HL-60 (cell line): ENCODE data around the gene EIF2B2.

Experiments used
- GABPA ChIP-seq: IDR thresholded peaks from 2 replicates; pipeline ENCODE4 v1.6.1; 2012; ENCODE audit warnings: low read depth
- POLR2AphosphoS5 ChIP-seq: IDR thresholded peaks from 2 replicates; pipeline ENCODE4 v1.6.1; 2012; ENCODE audit warnings: low read depth
- TF ChIP-seq, protein P1 (sequence below): IDR thresholded peaks from one replicate; pipeline ENCODE4 v1.5.1; 2011; ENCODE audit warnings: low read length, control low read depth, inconsistent platforms; ENCODE audit not compliant: insufficient read depth
- TF ChIP-seq, protein P2 (sequence below): IDR thresholded peaks from 2 replicates; pipeline ENCODE4 v1.6.1; 2012; ENCODE audit warnings: low read depth; ENCODE audit not compliant: insufficient replicate concordance

DNA sequence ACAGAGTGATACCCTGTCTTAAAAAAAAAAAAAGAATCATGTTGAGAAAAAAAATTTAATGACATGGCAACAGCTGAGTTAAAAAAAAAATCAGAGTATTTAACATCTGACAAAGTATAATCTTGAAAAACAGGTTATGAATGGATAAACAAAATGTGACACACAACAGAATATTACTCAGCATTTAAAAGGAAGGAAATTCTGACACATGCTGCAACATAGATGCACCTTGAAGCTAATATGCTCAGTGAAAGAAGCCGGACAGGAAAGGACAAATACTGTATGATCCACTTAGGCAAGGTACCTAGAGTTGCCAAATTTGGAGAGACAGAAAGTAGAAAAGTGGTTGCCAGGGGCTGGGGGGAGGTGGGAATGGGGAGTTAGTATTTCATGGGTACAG is 19.4 kb upstream of the EIF2B2 start:
- TF ChIP-seq, protein P1, sequence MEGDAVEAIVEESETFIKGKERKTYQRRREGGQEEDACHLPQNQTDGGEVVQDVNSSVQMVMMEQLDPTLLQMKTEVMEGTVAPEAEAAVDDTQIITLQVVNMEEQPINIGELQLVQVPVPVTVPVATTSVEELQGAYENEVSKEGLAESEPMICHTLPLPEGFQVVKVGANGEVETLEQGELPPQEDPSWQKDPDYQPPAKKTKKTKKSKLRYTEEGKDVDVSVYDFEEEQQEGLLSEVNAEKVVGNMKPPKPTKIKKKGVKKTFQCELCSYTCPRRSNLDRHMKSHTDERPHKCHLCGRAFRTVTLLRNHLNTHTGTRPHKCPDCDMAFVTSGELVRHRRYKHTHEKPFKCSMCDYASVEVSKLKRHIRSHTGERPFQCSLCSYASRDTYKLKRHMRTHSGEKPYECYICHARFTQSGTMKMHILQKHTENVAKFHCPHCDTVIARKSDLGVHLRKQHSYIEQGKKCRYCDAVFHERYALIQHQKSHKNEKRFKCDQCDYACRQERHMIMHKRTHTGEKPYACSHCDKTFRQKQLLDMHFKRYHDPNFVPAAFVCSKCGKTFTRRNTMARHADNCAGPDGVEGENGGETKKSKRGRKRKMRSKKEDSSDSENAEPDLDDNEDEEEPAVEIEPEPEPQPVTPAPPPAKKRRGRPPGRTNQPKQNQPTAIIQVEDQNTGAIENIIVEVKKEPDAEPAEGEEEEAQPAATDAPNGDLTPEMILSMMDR, result no peak
- TF ChIP-seq, protein P2, sequence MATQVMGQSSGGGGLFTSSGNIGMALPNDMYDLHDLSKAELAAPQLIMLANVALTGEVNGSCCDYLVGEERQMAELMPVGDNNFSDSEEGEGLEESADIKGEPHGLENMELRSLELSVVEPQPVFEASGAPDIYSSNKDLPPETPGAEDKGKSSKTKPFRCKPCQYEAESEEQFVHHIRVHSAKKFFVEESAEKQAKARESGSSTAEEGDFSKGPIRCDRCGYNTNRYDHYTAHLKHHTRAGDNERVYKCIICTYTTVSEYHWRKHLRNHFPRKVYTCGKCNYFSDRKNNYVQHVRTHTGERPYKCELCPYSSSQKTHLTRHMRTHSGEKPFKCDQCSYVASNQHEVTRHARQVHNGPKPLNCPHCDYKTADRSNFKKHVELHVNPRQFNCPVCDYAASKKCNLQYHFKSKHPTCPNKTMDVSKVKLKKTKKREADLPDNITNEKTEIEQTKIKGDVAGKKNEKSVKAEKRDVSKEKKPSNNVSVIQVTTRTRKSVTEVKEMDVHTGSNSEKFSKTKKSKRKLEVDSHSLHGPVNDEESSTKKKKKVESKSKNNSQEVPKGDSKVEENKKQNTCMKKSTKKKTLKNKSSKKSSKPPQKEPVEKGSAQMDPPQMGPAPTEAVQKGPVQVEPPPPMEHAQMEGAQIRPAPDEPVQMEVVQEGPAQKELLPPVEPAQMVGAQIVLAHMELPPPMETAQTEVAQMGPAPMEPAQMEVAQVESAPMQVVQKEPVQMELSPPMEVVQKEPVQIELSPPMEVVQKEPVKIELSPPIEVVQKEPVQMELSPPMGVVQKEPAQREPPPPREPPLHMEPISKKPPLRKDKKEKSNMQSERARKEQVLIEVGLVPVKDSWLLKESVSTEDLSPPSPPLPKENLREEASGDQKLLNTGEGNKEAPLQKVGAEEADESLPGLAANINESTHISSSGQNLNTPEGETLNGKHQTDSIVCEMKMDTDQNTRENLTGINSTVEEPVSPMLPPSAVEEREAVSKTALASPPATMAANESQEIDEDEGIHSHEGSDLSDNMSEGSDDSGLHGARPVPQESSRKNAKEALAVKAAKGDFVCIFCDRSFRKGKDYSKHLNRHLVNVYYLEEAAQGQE, result no peak
- TF ChIP-seq GABPA (no peak), POLR2AphosphoS5 (no peak)
